DND-41 (cell line): ENCODE measurements around the gene NDUFAF5.

Source experiments
- EZH2 ChIP-seq: IDR thresholded peaks from 3 replicates; pipeline ENCODE4 v1.6.1; 2012; ENCODE audit warnings: borderline replicate concordance, low read depth, mild to moderate bottlenecking, moderate library complexity, low read length, inconsistent platforms; ENCODE audit not compliant: severe bottlenecking
- TF ChIP-seq, protein P1 (sequence below): IDR thresholded peaks from 2 replicates; pipeline ENCODE4 v1.5.1; 2012; ENCODE audit warnings: borderline replicate concordance, low read length, moderate library complexity, mild to moderate bottlenecking; ENCODE audit not compliant: poor library complexity, severe bottlenecking; ENCODE audit errors: extremely low read depth

DNA sequence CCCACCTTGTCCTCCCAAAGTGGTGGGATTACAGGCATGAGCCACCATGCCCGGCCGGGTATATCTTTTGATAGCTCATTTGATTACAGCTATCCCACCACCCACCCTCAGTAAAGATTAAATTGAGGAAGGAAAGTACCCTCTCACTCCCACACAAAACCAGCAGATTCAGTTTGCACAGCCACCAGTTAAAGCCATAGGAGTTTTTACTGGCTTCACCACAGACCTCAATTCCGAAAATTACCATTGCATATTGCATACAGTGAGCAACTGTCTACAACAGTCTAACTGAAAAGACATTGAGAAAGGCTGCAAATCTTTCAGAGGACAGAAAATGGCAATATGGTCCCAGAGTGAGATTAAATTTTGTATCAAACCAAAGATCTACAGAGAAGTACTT is 35.0 kb upstream of the NDUFAF5 start:
- TF ChIP-seq, protein P1, sequence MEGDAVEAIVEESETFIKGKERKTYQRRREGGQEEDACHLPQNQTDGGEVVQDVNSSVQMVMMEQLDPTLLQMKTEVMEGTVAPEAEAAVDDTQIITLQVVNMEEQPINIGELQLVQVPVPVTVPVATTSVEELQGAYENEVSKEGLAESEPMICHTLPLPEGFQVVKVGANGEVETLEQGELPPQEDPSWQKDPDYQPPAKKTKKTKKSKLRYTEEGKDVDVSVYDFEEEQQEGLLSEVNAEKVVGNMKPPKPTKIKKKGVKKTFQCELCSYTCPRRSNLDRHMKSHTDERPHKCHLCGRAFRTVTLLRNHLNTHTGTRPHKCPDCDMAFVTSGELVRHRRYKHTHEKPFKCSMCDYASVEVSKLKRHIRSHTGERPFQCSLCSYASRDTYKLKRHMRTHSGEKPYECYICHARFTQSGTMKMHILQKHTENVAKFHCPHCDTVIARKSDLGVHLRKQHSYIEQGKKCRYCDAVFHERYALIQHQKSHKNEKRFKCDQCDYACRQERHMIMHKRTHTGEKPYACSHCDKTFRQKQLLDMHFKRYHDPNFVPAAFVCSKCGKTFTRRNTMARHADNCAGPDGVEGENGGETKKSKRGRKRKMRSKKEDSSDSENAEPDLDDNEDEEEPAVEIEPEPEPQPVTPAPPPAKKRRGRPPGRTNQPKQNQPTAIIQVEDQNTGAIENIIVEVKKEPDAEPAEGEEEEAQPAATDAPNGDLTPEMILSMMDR, result no peak
- no peak for TF ChIP-seq EZH2
